ENCODE results near the gene UNC13A.

The UNC13A gene

DNA sequence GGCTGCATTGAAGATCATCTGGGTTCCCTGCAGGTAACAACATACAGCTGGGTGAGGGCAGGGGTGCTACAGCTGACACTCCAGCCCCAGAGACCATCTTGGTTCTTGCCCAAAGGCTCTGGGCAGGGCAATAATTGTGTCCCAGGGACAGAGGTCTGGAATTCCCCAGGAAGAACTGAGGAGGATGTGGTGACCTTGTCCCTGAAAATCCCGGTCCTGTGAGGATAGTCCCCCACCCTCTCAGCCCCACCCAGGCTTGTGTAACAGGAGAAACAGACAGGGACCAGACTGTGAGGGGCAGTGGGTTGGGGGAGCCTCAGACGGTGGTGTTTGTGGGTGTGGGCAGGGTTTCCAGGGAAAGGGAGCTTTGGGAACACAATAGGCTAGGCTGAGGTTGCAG, 69.2 kb downstream of the UNC13A start:
- DNase-seq (ENCODE audit: low spot score in 2 of 2) (no peak), ATAC-seq (ENCODE audit: low read depth) (no peak)
- H3K27me3 Mint-ChIP-seq, result peaks cover 20% of the 10 kb centered on the region
- no peak overlapping the region for H3K27ac Mint-ChIP-seq
- H3K4me3 Mint-ChIP-seq, result no peak overlapping the region
- H3K9me3 Mint-ChIP-seq, result peaks cover 4% of the 10 kb centered on the region
- H3K36me3 Mint-ChIP-seq, result no peaks in the 10 kb centered on the region
- peaks cover 8% of the 10 kb centered on the region for H3K4me1 Mint-ChIP-seq

DNA sequence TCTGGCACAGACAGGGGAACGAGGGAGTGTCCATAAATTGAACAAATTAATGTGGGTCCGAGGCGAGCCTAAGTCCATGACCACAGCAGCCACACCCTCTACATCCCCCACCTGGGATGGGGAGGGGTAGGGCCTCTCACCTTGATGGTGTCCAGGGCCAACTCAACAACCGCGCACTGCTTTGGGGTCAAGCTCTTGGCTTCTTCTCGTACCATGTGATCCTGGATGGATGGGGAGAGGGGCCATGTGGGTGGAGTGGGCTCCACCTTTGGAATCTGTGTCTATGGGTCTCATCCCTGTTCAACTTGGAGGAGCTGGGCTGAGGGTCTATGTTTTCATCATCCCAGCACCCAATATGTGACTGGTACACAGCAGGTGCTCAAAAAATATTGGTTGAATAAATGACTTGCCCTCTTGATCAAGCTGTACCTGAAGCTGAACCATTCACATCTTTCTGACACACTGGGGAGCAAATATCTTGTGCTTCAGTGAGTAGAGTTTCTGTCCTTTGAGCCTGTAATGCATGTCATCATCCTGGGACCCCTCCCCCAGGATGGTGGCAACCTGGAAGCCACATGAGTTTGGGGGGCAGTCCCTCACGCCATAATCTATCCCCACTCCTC, 69.8 kb downstream of the UNC13A start:
- Mint-ChIP-seq H3K9me3 (peaks cover 4% of the 10 kb centered on the region), H3K27me3 (peaks cover 21% of the 10 kb centered on the region), H3K4me3 (no peak overlapping the region), H3K36me3 (no peaks in the 10 kb centered on the region), H3K4me1 (peaks cover 8% of the 10 kb centered on the region), H3K27ac (no peak overlapping the region)
- DNase-seq (ENCODE audit: low spot score in 2 of 2) (no peak), ATAC-seq (ENCODE audit: low read depth) (no peak)

GRCh38 chr19:17617807-17618192, 70.4 kb downstream of the UNC13A start:
- Mint-ChIP-seq H3K36me3 (no peaks in the 10 kb centered on the region), H3K4me3 (no peak overlapping the region), H3K9me3 (peaks cover 4% of the 10 kb centered on the region), H3K27me3 (peaks cover 23% of the 10 kb centered on the region), H3K4me1 (peaks cover 8% of the 10 kb centered on the region), H3K27ac (no peak overlapping the region)
- DNase-seq (ENCODE audit: low spot score in 2 of 2) (no peak), ATAC-seq (ENCODE audit: low read depth) (no peak)

DNA sequence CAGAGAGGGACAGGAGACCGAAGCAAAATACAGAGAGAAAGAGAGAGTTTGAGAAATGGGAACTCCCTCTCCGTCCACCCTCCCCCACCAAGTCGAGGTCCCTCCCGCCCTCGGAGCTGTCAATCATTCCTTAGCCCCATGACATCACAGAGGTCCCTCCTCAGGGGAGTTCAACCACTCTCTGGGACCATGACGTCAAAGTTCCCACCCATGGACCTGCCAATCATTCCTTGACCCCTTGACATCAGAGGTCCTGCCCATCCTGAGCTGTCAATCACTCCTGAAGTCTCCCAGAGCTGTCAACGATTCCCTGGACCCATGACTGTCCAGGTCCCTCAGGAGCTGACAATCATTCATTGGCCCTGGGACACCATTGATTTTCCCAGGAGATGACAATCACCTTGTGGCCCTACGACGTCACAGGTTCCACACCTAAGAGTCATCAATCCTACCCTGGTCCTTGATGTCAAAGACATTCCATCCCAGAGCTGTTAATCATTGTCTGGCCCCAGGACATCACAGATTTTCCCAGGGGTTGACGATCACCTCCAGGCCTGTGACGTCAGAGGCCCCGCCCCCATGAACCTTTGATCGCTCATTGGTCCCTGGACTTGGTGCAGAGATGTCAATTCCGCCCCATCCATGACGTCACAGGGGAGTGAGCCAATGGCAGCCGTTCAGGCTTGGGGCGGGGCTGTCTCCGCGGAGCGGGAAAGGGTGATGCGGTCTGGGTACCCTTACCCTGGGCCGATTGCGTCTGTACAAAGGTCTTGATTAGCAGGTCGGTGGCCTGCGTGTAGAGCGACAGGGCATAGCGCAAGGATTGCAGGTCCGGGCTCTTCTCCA, 71.0 kb downstream of the UNC13A start:
- ATAC-seq (ENCODE audit: low read depth), result peak; percentile 66
- Mint-ChIP-seq H3K4me1 (peaks cover 8% of the 10 kb centered on the region), H3K27ac (no peak overlapping the region), H3K27me3 (peaks cover 26% of the 10 kb centered on the region), H3K4me3 (no peak overlapping the region), H3K9me3 (peaks cover 4% of the 10 kb centered on the region), H3K36me3 (no peaks in the 10 kb centered on the region)
- no peak for DNase-seq (ENCODE audit: low spot score in 2 of 2)

DNA sequence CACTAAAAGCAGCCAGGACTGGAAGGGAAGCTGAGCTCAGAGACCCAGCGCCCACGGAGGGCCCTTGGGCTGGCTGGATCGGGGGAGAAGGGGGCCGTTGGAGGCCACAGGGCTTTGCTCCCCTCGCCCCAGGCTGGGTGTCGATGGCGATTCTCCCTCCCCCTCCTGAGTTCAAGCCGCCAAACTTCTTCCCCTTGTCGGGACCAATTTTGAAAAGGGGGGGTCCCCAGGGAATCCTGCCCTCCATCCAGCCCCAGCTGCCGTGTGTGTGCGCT, 71.5 kb downstream of the UNC13A start:
- no peak for DNase-seq (ENCODE audit: low spot score in 2 of 2)
- ATAC-seq (ENCODE audit: low read depth), result no peak
- peaks cover 8% of the 10 kb centered on the region for H3K4me1 Mint-ChIP-seq
- H3K36me3 Mint-ChIP-seq, result no peaks in the 10 kb centered on the region
- H3K4me3 Mint-ChIP-seq, result no peak overlapping the region
- H3K9me3 Mint-ChIP-seq, result peaks cover 1% of the 10 kb centered on the region
- no peak overlapping the region for H3K27ac Mint-ChIP-seq
- peaks cover 27% of the 10 kb centered on the region for H3K27me3 Mint-ChIP-seq

DNA sequence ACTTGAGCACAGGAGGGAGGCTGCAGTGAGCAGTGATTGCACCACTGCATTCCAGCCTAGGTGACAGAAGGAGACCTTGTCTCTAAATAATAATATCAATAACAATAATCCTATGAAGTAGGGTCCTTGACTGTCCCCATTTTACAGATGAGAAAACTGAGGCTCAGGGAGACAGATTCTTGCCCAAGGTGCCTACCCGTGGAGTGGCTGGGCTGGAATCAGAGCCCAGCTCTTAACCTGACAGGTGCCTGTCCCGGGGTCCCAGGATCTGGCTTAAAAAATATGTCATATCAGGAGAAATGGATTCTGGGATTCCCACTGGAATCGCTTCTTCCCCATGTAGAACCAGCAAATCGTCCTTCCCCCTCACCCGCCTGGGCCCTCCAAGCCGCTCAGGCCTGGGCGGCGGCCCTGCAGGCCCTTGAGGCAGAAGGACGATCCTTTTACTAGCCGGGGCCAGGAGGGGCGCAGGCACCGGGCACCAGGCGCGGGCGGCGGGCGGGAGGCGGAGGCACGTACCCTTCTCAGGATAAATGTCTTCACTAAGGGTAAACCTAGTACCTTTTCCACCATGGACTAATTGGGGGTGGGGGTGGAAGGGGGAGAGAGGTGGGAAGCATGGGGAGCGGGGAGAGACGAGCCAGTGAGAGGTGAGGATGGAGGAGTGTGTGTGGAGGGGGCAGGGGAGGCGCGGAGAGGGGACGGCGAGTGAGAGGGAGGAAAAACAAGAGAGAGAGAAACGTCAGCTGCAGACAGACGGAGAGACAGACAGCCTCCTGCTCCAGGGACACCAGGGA, 72.1 kb downstream of the UNC13A start:
- ATAC-seq (ENCODE audit: low read depth), result no peak

DNA sequence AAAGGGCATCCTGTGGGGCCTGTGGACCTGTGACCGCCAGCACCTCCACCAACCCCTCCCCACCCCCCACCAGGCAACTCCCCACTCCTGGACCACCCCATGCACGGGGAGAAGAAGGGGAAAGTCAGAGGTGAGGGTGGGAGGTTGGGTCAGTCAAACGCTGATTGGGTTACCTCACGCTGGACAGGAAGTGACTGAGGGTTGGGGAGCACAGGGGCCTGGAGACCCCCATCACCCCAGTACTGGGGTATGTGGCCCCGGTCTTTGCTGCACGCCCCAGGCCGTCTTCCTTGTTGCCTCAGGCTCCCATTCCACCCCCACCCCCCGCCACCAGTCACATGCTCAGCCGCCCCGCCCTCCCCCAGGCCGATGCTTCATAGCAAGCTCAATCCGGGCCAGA, 73.7 kb downstream of the UNC13A start:
- Mint-ChIP-seq H3K27me3 (peaks cover 27% of the 10 kb centered on the region), H3K9me3 (peaks cover under 1% of the 10 kb centered on the region), H3K36me3 (peaks cover 1% of the 10 kb centered on the region), H3K27ac (no peak overlapping the region), H3K4me3 (no peak overlapping the region), H3K4me1 (peaks cover 8% of the 10 kb centered on the region)
- no peak for DNase-seq (ENCODE audit: low spot score in 2 of 2)
- no peak for ATAC-seq (ENCODE audit: low read depth)

More for the DNA sequence above, 72.1 kb downstream of the UNC13A start:
- no peak for DNase-seq (ENCODE audit: low spot score in 2 of 2)
- Mint-ChIP-seq H3K27ac (no peak overlapping the region), H3K4me1 (peaks cover 8% of the 10 kb centered on the region), H3K9me3 (no peaks in the 10 kb centered on the region), H3K36me3 (no peaks in the 10 kb centered on the region), H3K4me3 (no peak overlapping the region), H3K27me3 (peaks cover 26% of the 10 kb centered on the region)

DNA sequence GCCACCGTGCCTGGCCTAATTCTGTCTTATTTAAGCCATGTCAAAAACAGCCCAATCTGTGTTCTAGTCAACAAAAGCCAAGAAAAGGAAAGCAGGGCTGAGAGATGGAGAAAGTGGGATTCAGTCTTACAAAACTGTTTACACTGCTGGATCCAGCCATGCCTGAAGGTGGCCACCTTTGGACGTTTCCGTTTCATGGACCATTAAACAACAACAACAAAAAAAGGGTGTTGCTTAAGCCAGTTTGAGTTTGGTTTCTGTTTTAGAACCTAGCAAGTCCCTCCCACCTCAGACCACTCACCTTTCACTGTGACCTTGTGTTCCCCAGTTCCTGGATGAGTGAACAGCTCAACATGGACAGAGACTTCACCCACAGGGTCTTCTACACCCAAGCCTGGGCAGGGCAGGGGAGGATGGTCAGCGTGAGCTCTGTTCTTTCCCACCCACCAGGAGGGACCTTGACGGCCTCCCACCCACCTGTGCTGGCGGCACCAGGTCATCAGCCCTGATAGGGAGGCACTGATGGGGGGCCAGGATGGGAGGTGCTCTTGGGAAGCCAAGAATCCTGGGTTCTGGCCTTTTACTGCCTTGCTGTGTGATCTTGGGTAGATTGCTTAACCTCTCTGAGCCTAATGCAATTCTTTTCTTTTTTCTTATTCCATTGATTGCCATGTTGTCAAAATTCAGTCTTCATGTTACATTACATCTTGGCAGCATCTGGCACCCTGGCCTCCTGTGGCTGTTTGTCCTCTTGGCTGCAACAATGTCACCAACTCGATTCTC, 76.5 kb downstream of the UNC13A start:
- Mint-ChIP-seq H3K9me3 (peaks cover 2% of the 10 kb centered on the region), H3K27me3 (peaks cover 12% of the 10 kb centered on the region), H3K36me3 (peaks cover 2% of the 10 kb centered on the region), H3K4me3 (no peak overlapping the region), H3K27ac (no peak overlapping the region), H3K4me1 (peaks cover 7% of the 10 kb centered on the region)
- peak; percentile 14 for ATAC-seq (ENCODE audit: low read depth)
- DNase-seq (ENCODE audit: low spot score in 2 of 2), result no peak

- H3K27ac Mint-ChIP-seq, result no peak overlapping the region
- peaks cover 8% of the 10 kb centered on the region for H3K4me1 Mint-ChIP-seq
- no peak for DNase-seq (ENCODE audit: low spot score in 2 of 2)
- H3K36me3 Mint-ChIP-seq, result peaks cover 2% of the 10 kb centered on the region
- peaks cover 2% of the 10 kb centered on the region for H3K9me3 Mint-ChIP-seq
- no peak overlapping the region for H3K4me3 Mint-ChIP-seq
- H3K27me3 Mint-ChIP-seq, result peaks cover 10% of the 10 kb centered on the region
- no peak for ATAC-seq (ENCODE audit: low read depth)
Observed at GRCh38 chr19:17610384-17610783, 77.8 kb downstream of the UNC13A start.

GRCh38 chr19:17607936-17608335, 80.2 kb downstream of the UNC13A start:
- peaks cover 19% of the 10 kb centered on the region for H3K27me3 Mint-ChIP-seq
- peak overlapping the region; percentile 6 for H3K4me3 Mint-ChIP-seq
- no peak for DNase-seq (ENCODE audit: low spot score in 2 of 2)
- ATAC-seq (ENCODE audit: low read depth), result no peak
- H3K4me1 Mint-ChIP-seq, result peaks cover 8% of the 10 kb centered on the region
- peaks cover 2% of the 10 kb centered on the region for H3K36me3 Mint-ChIP-seq
- no peak overlapping the region for H3K27ac Mint-ChIP-seq
- peaks cover 2% of the 10 kb centered on the region for H3K9me3 Mint-ChIP-seq

DNA sequence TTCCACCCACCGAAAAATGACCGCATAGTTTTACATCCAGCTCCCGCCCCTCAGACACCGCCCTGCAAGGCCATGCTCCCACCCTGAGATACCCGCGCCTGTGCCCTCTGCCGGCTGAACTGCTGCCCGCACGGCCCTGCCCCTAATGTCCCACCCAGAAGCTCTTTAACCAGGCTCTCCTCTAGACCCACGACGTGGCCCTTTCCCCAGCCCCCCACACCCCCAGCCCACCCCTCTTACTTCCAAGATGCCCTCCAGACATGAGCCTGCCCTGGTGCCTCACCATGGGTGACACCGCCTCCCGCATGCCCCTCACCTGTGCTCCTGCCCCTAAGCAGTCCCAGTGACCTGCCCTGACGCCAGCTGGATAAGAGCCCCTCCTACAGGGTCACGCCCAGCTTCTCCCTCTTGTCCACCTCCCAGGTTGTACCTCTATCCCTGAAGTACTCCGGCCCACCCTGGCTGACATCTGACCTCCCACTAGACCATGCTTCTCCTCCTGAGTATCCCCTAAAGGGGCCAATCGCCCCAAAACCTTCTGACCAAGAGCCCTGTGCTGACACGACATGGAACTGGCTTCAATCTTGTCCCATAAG, 81.5 kb downstream of the UNC13A start:
- H3K27ac Mint-ChIP-seq, result peak overlapping the region; percentile 54
- peak in 1 of 2 donors; percentile 30 for DNase-seq (ENCODE audit: low spot score in 2 of 2)
- peaks cover 12% of the 10 kb centered on the region for H3K4me1 Mint-ChIP-seq
- peaks cover 20% of the 10 kb centered on the region for H3K27me3 Mint-ChIP-seq
- H3K4me3 Mint-ChIP-seq, result peak overlapping the region; percentile 87
- H3K36me3 Mint-ChIP-seq, result peaks cover 4% of the 10 kb centered on the region
- peak; percentile 24 for ATAC-seq (ENCODE audit: low read depth)
- H3K9me3 Mint-ChIP-seq, result peaks cover 2% of the 10 kb centered on the region

GRCh38 chr19:17605761-17606589, 82.2 kb downstream of the UNC13A start:
- H3K27me3 Mint-ChIP-seq, result peaks cover 25% of the 10 kb centered on the region
- peak overlapping the region; percentile 87 for H3K4me3 Mint-ChIP-seq
- ATAC-seq (ENCODE audit: low read depth) (peak; percentile 92), DNase-seq (ENCODE audit: low spot score in 2 of 2) (peak; percentile 88 to 92)
- H3K36me3 Mint-ChIP-seq, result peaks cover 4% of the 10 kb centered on the region
- H3K27ac Mint-ChIP-seq, result peak overlapping the region; percentile 54
- H3K4me1 Mint-ChIP-seq, result peaks cover 12% of the 10 kb centered on the region
- peaks cover 2% of the 10 kb centered on the region for H3K9me3 Mint-ChIP-seq

DNA sequence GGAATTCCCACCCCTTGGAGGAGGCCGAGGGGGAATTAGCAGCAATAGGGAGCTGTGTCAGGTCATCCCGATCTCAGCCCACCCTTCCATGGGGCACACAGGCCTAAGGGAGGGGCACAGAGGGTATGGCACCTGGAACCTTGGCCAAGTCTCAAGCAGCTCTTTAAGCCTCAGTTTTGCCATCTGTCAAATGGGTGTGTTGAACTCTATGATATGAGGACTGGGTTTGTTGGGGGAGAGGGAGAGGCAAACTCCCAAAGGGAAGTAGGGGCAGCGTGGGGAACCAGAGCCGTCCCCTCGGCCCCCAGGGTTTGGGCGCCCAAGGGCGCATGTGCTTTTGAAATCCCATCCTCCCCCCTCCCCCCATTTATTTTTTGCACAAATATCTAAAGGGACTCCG, 83.0 kb downstream of the UNC13A start:
- Mint-ChIP-seq H3K27ac (no peak overlapping the region), H3K4me1 (peaks cover 12% of the 10 kb centered on the region), H3K9me3 (peaks cover 2% of the 10 kb centered on the region), H3K4me3 (peak overlapping the region; percentile 50), H3K27me3 (peaks cover 26% of the 10 kb centered on the region), H3K36me3 (peaks cover 4% of the 10 kb centered on the region)
- no peak for ATAC-seq (ENCODE audit: low read depth)
- no peak for DNase-seq (ENCODE audit: low spot score in 2 of 2)

All from memory B cell (primary cell).